GM21423 (cell line): ENCODE results near the gene NFYB.
A peak's percentile ranks its signal among the peaks of the same experiment; 100 is the strongest.
"Not testable (repeated sequence)": the region's sequence is repeated elsewhere in the genome, so short reads cannot be mapped to it uniquely, and the experiment has no call there.

Source experiments
- ATAC-seq: cut with Tn5 transposase; IDR thresholded peaks from one replicate; pipeline ENCODE4 v1.9.1; 2021; ENCODE audit warnings: mild to moderate bottlenecking, moderate library complexity; ENCODE audit not compliant: unreplicated experiment

NFYB gene

GRCh38 chr12:104163631-104164030, 25.6 kb upstream of the NFYB start:
- no peak for ATAC-seq

GRCh38 chr12:104163028-104163427, 25.0 kb upstream of the NFYB start:
- not testable (repeated sequence) for ATAC-seq

GRCh38 chr12:104155711-104156555, 17.9 kb upstream of the NFYB start:
- no peak for ATAC-seq

- ATAC-seq = no peak
Observed at GRCh38 chr12:104154806-104155205, 16.8 kb upstream of the NFYB start.

- ATAC-seq = no peak
Observed at GRCh38 chr12:104154286-104154685, 16.3 kb upstream of the NFYB start.

GRCh38 chr12:104152685-104153241, 14.8 kb upstream of the NFYB start:
- ATAC-seq = no peak

GRCh38 chr12:104150416-104150815, 12.4 kb upstream of the NFYB start:
- ATAC-seq = no peak

GRCh38 chr12:104147346-104147745, 9.3 kb upstream of the NFYB start:
- ATAC-seq = no peak

- no peak for ATAC-seq
Observed at GRCh38 chr12:104143918-104144317, 5.9 kb upstream of the NFYB start.

GRCh38 chr12:104143002-104143401, 5.0 kb upstream of the NFYB start:
- ATAC-seq = no peak

GRCh38 chr12:104142543-104142942, 4.5 kb upstream of the NFYB start:
- no peak for ATAC-seq

- ATAC-seq = no peak
Observed at GRCh38 chr12:104138797-104139152, 765 bp upstream of the NFYB start.

- peak; percentile 30 for ATAC-seq
Observed at GRCh38 chr12:104137001-104137901, 759 bp downstream of the NFYB start.

GRCh38 chr12:104136577-104136976, 1.4 kb downstream of the NFYB start:
- ATAC-seq = no peak

GRCh38 chr12:104134882-104135281, 3.1 kb downstream of the NFYB start:
- no peak for ATAC-seq

GRCh38 chr12:104133866-104134265, 4.1 kb downstream of the NFYB start:
- no peak for ATAC-seq

- no peak for ATAC-seq
Observed at GRCh38 chr12:104133321-104133720, 4.7 kb downstream of the NFYB start.

- no peak for ATAC-seq
Observed at GRCh38 chr12:104132351-104132956, 5.6 kb downstream of the NFYB start.

- ATAC-seq = no peak
Observed at GRCh38 chr12:104131609-104132008, 6.4 kb downstream of the NFYB start.

GRCh38 chr12:104130760-104131159, 7.2 kb downstream of the NFYB start:
- no peak for ATAC-seq

- no peak for ATAC-seq
Observed at GRCh38 chr12:104126548-104126947, 11.5 kb downstream of the NFYB start.
